K562 (cell line): ENCODE measurements around the gene HAGHL. TPM values are rescaled to one million over a fixed set of nuclear protein-coding genes. Genes with fewer than 3 reads are reported as not detected.
A peak's percentile ranks its signal among the peaks of the same experiment; 100 is the strongest.

Experiments used
- BHLHE40 ChIP-seq: IDR thresholded peaks from 2 replicates; pipeline ENCODE4 v1.6.1; 2011; ENCODE audit warnings: low read length, improper control_type of control experiment
- CBX1 ChIP-seq: sonication (generic); IDR thresholded peaks from 2 replicates; pipeline ENCODE4 v1.6.1; 2016; ENCODE audit warnings: antibody characterized with exemption, low read depth, mild to moderate bottlenecking
- CREB3 ChIP-seq: fragments of 450-650 bp; conservative IDR thresholded peaks from 2 replicates; pipeline ENCODE4 v1.6.1; 2016; ENCODE audit warnings: missing genetic modification characterization, low read depth, mild to moderate bottlenecking, missing compliant biosample characterization, moderate library complexity
- CSDE1 ChIP-seq, 2 experiments: fragments of 450-650 bp; IDR thresholded peaks; 2 replicates each; pipeline ENCODE4 v1.6.1; 2016; ENCODE audit warnings: mild to moderate bottlenecking in 1 of 2
- ELF2 ChIP-seq: fragments of 250-450 bp; sonication (Bioruptor Pico); IDR thresholded peaks from 2 replicates; pipeline ENCODE4 v1.5.0; 2021; ENCODE audit warnings: mild to moderate bottlenecking
- MCM3 ChIP-seq: fragments of 450-650 bp; IDR thresholded peaks from 2 replicates; pipeline ENCODE4 v1.6.1; 2016
- MTA1 ChIP-seq: fragments of 450-650 bp; IDR thresholded peaks from 2 replicates; pipeline ENCODE4 v1.6.1; 2017; ENCODE audit warnings: borderline replicate concordance
- NELFE ChIP-seq: IDR thresholded peaks from 2 replicates; pipeline ENCODE4 v1.6.1; 2011; ENCODE audit warnings: mild to moderate bottlenecking; ENCODE audit not compliant: insufficient read depth, insufficient read length
- NFXL1 ChIP-seq: fragments of 450-650 bp; formaldehyde crosslinking; IDR thresholded peaks from 2 replicates; pipeline ENCODE4 v1.4.0; 2021; ENCODE audit warnings: mild to moderate bottlenecking
- NR2C2 ChIP-seq, 2 experiments: fragments of 200-800 bp in 1 of 2; sonication (Bioruptor generic) in 1 of 2; sonication (generic) in 1 of 2; formaldehyde crosslinking in 1 of 2; IDR thresholded peaks; 2 replicates each; pipeline versions ENCODE4 v1.6.1 to v1.8.0; 2016 to 2022; ENCODE audit warnings: mild to moderate bottlenecking in 1 of 2, missing compliant biosample characterization in 1 of 2, missing genetic modification characterization in 1 of 2, missing genetic modification reagents in 1 of 2
- POLR2AphosphoS5 ChIP-seq: IDR thresholded peaks from 2 replicates; pipeline ENCODE4 v1.6.1; 2011; ENCODE audit warnings: mild to moderate bottlenecking, low read depth, low read length, moderate library complexity; ENCODE audit not compliant: control insufficient read depth, insufficient read depth
- RBM22 ChIP-seq: fragments of 200-400 bp; formaldehyde crosslinking; IDR thresholded peaks from 2 replicates; pipeline ENCODE4 v1.6.1; 2018; ENCODE audit warnings: low read length, low read depth; ENCODE audit not compliant: poor library complexity, severe bottlenecking
- SNIP1 ChIP-seq: fragments of 450-650 bp; IDR thresholded peaks from 2 replicates; pipeline ENCODE4 v1.7.1; 2017; ENCODE audit warnings: low read depth, mild to moderate bottlenecking
- SOX6 ChIP-seq: fragments of 450-650 bp; IDR thresholded peaks from 2 replicates; pipeline ENCODE4 v1.6.1; 2014; ENCODE audit warnings: mild to moderate bottlenecking
- SP2 ChIP-seq: IDR thresholded peaks from 2 replicates; pipeline ENCODE4 v1.6.1; 2011; ENCODE audit warnings: mild to moderate bottlenecking, low read depth, low read length, moderate library complexity; ENCODE audit not compliant: poor library complexity, severe bottlenecking; ENCODE audit errors: extremely low read depth
- TCF7L2 ChIP-seq: fragments of 150-350 bp; IDR thresholded peaks from 2 replicates; pipeline ENCODE4 v1.6.1; 2016; ENCODE audit warnings: low read depth, mild to moderate bottlenecking, low read length, moderate library complexity
- ZBTB33 ChIP-seq: sonication (generic); formaldehyde crosslinking; IDR thresholded peaks from 2 replicates; pipeline ENCODE4 v1.8.1; 2023; ENCODE audit warnings: mild to moderate bottlenecking, missing genetic modification reagents
- ZKSCAN1 ChIP-seq: fragments of 150-350 bp; IDR thresholded peaks from 2 replicates; pipeline ENCODE4 v1.6.1; 2016; ENCODE audit warnings: low read depth, low read length
- polyA plus RNA-seq, 8 experiments: library from polyadenylated mRNA; depleted of rRNA in 4 of 8; stranded (reverse) in 5 of 8; unstranded in 3 of 8; fragments of >200 nt; fragmentation: Nextera tagmentation in 2 of 8; fragmentation: Illumina TruSeq in 1 of 8; extraction: Ambion mirVana in 2 of 8; extraction: Trizol in 1 of 8; gene quantifications; 2 replicates each; pipeline versions ENCODE4 v1.2.1 to v1.2.3, GENCODE V29; 2011 to 2014; ENCODE audit warnings: inconsistent platforms in 1 of 8, missing spikeins in 1 of 8
- total RNA-seq, 7 experiments: library from RNA; depleted of rRNA in 6 of 7; stranded (reverse); fragments of >200 nt in 6 of 7; fragmentation: Illumina TruSeq in 2 of 7; extraction: Trizol in 2 of 7; gene quantifications; 2 replicates each; pipeline versions ENCODE4 v1.2.1 to v1.2.3, GENCODE V29; 2011 to 2021; ENCODE audit warnings: low replicate concordance in 1 of 7
- TF ChIP-seq, protein P1 (sequence below): fragments of 450-650 bp; IDR thresholded peaks from 2 replicates; pipeline ENCODE4 v1.6.1; 2017; ENCODE audit warnings: mild to moderate bottlenecking, moderate library complexity
- TF ChIP-seq, protein P2 (sequence below): fragments of 450-650 bp; formaldehyde crosslinking; IDR thresholded peaks from 2 replicates; pipeline ENCODE4 v1.4.0; 2022; ENCODE audit warnings: mild to moderate bottlenecking, moderate library complexity
- TF ChIP-seq, protein P3 (sequence below): sonication (generic); formaldehyde crosslinking; IDR thresholded peaks from 2 replicates; pipeline ENCODE4 v1.8.0; 2022; ENCODE audit warnings: mild to moderate bottlenecking, missing genetic modification reagents

The HAGHL gene
- total and polyA plus RNA-seq, 9 of the 15 experiments (the other 6 are each of a cell fraction or from before 2014, with no cell fraction given) = 0.31 to 83.4 (median 20.7) TPM

DNA sequence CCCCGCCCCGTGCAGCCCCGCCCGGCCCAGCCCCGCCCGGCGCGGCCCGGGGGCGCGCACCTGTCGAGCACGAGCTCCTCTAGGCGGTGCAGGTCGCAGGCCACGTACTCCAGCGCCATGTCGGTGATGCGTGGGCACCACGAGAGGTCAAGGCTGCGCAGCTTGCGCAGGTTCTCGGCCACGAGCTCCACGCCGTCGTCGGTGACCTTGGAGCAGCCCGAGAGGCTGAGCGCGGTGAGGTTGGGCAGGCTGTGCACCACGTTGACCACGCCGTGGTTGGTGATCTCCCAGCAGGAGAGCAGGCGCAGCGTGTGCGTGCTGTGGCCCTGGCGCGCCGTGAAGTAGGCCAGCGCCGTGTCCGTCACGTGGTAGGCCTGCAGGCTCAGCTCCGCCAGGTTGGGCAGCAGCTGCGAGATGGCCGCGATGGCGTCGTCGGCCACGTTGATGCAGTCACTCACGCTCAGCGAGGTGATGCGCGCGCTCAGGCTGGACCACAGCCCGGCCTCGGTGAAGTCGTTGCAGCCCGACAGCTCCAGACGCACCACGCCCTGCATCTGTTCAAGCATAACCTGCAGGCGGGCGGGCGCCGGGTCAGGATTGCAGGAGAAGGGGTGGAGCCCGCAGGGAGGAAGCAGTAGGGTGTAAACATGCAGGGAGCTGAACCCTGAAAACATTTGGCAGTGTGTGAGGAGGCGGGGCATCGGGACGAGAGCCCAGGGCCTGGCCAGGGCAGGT, 31.4 kb upstream of the HAGHL start (continued):
- TF ChIP-seq NFXL1 = no peak
- TF ChIP-seq ZBTB33 = peak; percentile 58; the same call in 1 of the 2 replicates
- TF ChIP-seq CBX1 = 0 out of 2 replicates have a peak, but pooled peaks have one; percentile 36
- no peak for TF ChIP-seq SOX6
- TF ChIP-seq RBM22 = no peak
- peak; percentile 57; the same call in 1 of the 2 replicates for TF ChIP-seq CREB3 (tag)
- TF ChIP-seq, protein P1, sequence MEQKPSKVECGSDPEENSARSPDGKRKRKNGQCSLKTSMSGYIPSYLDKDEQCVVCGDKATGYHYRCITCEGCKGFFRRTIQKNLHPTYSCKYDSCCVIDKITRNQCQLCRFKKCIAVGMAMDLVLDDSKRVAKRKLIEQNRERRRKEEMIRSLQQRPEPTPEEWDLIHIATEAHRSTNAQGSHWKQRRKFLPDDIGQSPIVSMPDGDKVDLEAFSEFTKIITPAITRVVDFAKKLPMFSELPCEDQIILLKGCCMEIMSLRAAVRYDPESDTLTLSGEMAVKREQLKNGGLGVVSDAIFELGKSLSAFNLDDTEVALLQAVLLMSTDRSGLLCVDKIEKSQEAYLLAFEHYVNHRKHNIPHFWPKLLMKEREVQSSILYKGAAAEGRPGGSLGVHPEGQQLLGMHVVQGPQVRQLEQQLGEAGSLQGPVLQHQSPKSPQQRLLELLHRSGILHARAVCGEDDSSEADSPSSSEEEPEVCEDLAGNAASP = no peak
- TF ChIP-seq ELF2 (CRISPR knock-in tag) = no peak
- peak; percentile 83; the same call in 1 of the 2 replicates for TF ChIP-seq NR2C2 (CRISPR knock-in tag; IDR thresholded peaks at IDR 0.05)
- peak; percentile 57; the same call in 1 of the 2 replicates for TF ChIP-seq NR2C2 (tag; IDR thresholded peaks at IDR 0.05)
- TF ChIP-seq MCM3 = no peak
- no peak for TF ChIP-seq SP2
- TF ChIP-seq TCF7L2 = no peak
- no peak for TF ChIP-seq NELFE
- TF ChIP-seq, protein P2, sequence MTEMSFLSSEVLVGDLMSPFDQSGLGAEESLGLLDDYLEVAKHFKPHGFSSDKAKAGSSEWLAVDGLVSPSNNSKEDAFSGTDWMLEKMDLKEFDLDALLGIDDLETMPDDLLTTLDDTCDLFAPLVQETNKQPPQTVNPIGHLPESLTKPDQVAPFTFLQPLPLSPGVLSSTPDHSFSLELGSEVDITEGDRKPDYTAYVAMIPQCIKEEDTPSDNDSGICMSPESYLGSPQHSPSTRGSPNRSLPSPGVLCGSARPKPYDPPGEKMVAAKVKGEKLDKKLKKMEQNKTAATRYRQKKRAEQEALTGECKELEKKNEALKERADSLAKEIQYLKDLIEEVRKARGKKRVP (CRISPR knock-in tag) = no peak
- TF ChIP-seq, protein P3, sequence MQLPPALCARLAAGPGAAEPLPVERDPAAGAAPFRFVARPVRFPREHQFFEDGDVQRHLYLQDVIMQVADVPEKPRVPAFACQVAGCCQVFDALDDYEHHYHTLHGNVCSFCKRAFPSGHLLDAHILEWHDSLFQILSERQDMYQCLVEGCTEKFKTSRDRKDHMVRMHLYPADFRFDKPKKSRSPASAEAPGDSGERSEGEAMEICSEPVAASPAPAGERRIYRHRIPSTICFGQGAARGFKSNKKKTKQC (CRISPR knock-in tag) = peak; percentile 92
- no peak for TF ChIP-seq SNIP1
- no peak for TF ChIP-seq CSDE1 (IDR thresholded peaks at IDR 0.05)
- 0 out of 2 replicates have a peak, but pooled peaks have one; percentile 17 for TF ChIP-seq MTA1
- 0 out of 2 replicates have a peak, but pooled peaks have one; percentile 24 for TF ChIP-seq ZKSCAN1
- peak; percentile 48; the same call in 1 of the 2 replicates for TF ChIP-seq BHLHE40
- no peak for TF ChIP-seq POLR2AphosphoS5
